HG02981 (cell line): Measurements from ENCODE around the gene SURF2.
"Not testable (repeated sequence)": the region's sequence is repeated elsewhere in the genome, so short reads cannot be mapped to it uniquely, and the experiment has no call there.

Experiments
- ATAC-seq: cut with Tn5 transposase; IDR thresholded peaks from one replicate; pipeline ENCODE4 v1.9.1; 2021; ENCODE audit warnings: mild to moderate bottlenecking, moderate library complexity; ENCODE audit not compliant: unreplicated experiment

The SURF2 gene

GRCh38 chr9:133375724-133376654 is 19.6 kb downstream of the SURF2 start, which contains the start of the genes STKLD1 and SURF4:
Gene STKLD1 (plus strand): TSS chr9:133376366. CDS start chr9:133376474, 108 bp downstream.
Gene SURF4 (minus strand): TSS chr9:133376060. CDS start chr9:133375969, 91 bp downstream.
- ATAC-seq: peak; percentile 90

- not testable (repeated sequence) for ATAC-seq
Observed at GRCh38 chr9:133377280-133377679, 20.9 kb downstream of the SURF2 start.

- ATAC-seq: no peak
Observed at GRCh38 chr9:133377721-133378216, 21.4 kb downstream of the SURF2 start.

GRCh38 chr9:133378408-133378962 is 22.1 kb downstream of the SURF2 start:
- ATAC-seq: no peak

- no peak for ATAC-seq
Observed at GRCh38 chr9:133379153-133380086, 23.1 kb downstream of the SURF2 start.

- ATAC-seq: no peak
Observed at GRCh38 chr9:133380734-133381133, 24.4 kb downstream of the SURF2 start.

GRCh38 chr9:133382507-133383141 is 26.3 kb downstream of the SURF2 start:
- ATAC-seq: no peak

- no peak for ATAC-seq
Observed at GRCh38 chr9:133383438-133383837, 27.1 kb downstream of the SURF2 start.

- ATAC-seq: no peak
Observed at GRCh38 chr9:133384736-133385321, 28.5 kb downstream of the SURF2 start.

GRCh38 chr9:133385452-133385851 is 29.1 kb downstream of the SURF2 start:
- ATAC-seq: no peak

- no peak for ATAC-seq
Observed at GRCh38 chr9:133386338-133386737, 30.0 kb downstream of the SURF2 start.

- ATAC-seq: no peak
Observed at GRCh38 chr9:133387680-133388079, 31.3 kb downstream of the SURF2 start.

- ATAC-seq: no peak
Observed at GRCh38 chr9:133389025-133389557, 32.7 kb downstream of the SURF2 start.

- no peak for ATAC-seq
Observed at GRCh38 chr9:133389562-133389961, 33.2 kb downstream of the SURF2 start.

- ATAC-seq: no peak
Observed at GRCh38 chr9:133390713-133391112, 34.4 kb downstream of the SURF2 start.

GRCh38 chr9:133391449-133391848 is 35.1 kb downstream of the SURF2 start:
- not testable (repeated sequence) for ATAC-seq

- ATAC-seq: not testable (repeated sequence)
Observed at GRCh38 chr9:133392308-133392707, 36.0 kb downstream of the SURF2 start.

GRCh38 chr9:133393399-133393798 is 37.0 kb downstream of the SURF2 start:
- ATAC-seq: no peak

GRCh38 chr9:133394687-133395271 is 38.4 kb downstream of the SURF2 start:
- ATAC-seq: no peak
